NT2/D1 (cell line): ENCODE results near the gene CPT1A.

ENCODE experiments used
- DNase-seq: peaks from one replicate; pipeline ENCODE4 v3.0.0-alpha.2; 2011; ENCODE audit warnings: low read depth, low spot score
- H3K27me3 ChIP-seq: 2 replicates; pipeline ENCODE4 v1.6.0; 2011; ENCODE audit warnings: mild to moderate bottlenecking; ENCODE audit not compliant: insufficient read length, insufficient read depth
- H3K36me3 ChIP-seq: 2 replicates; pipeline ENCODE4 v1.6.1; 2011; ENCODE audit warnings: mild to moderate bottlenecking, low read length, mixed read lengths; ENCODE audit not compliant: insufficient read depth, insufficient read length
- H3K4me1 ChIP-seq: 2 replicates; pipeline ENCODE4 v1.5.1; 2011; ENCODE audit not compliant: insufficient read depth, insufficient read length
- H3K4me3 ChIP-seq: 2 replicates; pipeline ENCODE4 v1.5.1; 2011; ENCODE audit warnings: low read depth; ENCODE audit not compliant: insufficient read length
- H3K9ac ChIP-seq: 2 replicates; pipeline ENCODE4 v1.6.0; 2011; ENCODE audit warnings: low read depth; ENCODE audit not compliant: insufficient read length
- H3K9me3 ChIP-seq: 2 replicates; pipeline ENCODE4 v1.5.1; 2011; ENCODE audit warnings: mild to moderate bottlenecking, low read length; ENCODE audit not compliant: insufficient read depth
- SUZ12 ChIP-seq: IDR thresholded peaks from 2 replicates; pipeline ENCODE4 v1.6.1; 2011; ENCODE audit not compliant: insufficient read length, insufficient read depth; ENCODE audit errors: extremely low read depth
- YY1 ChIP-seq: IDR thresholded peaks from 2 replicates; pipeline ENCODE4 v1.6.1; 2011; ENCODE audit not compliant: insufficient read length, insufficient read depth
- ZNF274 ChIP-seq: IDR thresholded peaks from 2 replicates; pipeline ENCODE4 v1.6.1; 2011; ENCODE audit warnings: mild to moderate bottlenecking, low read depth, low read length

CPT1A gene

DNA sequence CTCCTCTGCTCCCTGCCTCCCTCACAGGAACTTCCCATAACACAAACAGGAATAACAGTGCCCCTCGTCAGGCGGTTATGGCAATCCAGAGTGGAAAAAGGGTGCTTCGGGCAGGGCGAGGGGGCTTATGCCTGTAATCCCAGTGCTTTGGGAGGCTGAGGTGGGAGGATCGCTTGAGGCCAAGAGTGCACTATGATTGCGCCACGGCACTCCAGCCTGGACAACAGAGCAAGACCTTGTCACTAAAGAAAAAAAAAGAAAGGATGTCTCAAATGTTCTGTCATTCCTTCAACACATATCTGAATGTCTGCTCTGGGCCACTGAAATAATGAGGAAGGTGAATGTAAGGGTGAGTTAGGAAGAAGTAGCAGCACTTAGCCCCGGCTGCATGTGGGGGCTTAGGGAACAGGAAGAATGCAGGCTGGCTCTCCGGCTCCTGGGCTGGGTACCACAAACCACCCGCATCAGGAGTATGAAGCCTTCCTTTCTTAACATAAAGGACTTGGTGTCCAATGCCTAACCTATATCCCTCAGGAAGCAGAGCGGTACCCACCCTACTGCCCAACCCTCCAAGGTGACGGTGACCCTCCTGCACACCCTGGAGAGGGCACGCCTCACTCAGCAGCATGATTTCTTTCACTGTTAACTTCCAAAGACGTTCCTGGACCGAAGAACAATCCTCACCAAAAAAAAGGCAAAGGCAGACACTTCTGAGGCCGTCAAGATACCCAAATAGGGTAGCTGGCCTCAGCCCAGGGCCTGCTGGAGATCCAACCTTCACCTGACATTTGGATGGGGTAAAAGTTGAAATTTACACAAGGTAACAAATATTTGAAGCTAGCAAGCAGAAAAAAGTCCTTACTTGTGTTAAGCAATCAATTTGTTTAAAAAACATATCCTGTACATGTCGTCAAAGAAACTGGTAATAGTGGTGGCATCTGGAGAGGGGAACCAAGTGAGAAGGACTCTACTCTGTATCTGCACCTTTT lies 3.8 kb downstream of the CPT1A start:
- H3K27me3 ChIP-seq: peaks cover 49% of the 10 kb centered on the region
- H3K9ac ChIP-seq: no peak overlapping the region
- H3K4me3 ChIP-seq: no peak overlapping the region
- no peaks in the 10 kb centered on the region for H3K9me3 ChIP-seq
- no peak for DNase-seq
- no peak for TF ChIP-seq SUZ12
- peaks cover 2% of the 10 kb centered on the region for H3K4me1 ChIP-seq
- H3K36me3 ChIP-seq: no peaks in the 10 kb centered on the region

DNA sequence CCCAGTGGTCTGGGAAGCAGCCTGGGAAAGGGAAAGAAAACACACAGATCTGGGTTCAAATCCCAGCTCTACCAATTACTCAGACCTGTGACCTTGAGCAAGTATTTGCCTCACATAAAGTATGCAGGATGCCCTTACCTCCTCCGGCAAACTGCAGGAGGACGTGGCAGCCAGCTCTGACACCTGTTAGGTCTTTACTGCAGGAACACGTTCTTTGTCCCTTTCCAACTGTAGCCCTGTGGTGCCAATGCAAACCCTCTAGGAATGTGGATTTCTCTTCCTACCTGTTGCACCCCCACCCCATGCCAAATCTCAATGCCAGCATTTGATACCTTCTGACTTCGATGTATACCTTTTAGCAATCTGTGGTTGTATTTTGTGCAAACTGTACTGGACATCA lies 6.0 kb downstream of the CPT1A start:
- peaks cover 2% of the 10 kb centered on the region for H3K4me1 ChIP-seq
- DNase-seq: no peak
- H3K4me3 ChIP-seq: no peak overlapping the region
- no peaks in the 10 kb centered on the region for H3K36me3 ChIP-seq
- H3K27me3 ChIP-seq: peaks cover 31% of the 10 kb centered on the region
- H3K9ac ChIP-seq: no peak overlapping the region
- H3K9me3 ChIP-seq: no peaks in the 10 kb centered on the region
- TF ChIP-seq SUZ12 (no peak), YY1 (no peak), ZNF274 (no peak)

DNA sequence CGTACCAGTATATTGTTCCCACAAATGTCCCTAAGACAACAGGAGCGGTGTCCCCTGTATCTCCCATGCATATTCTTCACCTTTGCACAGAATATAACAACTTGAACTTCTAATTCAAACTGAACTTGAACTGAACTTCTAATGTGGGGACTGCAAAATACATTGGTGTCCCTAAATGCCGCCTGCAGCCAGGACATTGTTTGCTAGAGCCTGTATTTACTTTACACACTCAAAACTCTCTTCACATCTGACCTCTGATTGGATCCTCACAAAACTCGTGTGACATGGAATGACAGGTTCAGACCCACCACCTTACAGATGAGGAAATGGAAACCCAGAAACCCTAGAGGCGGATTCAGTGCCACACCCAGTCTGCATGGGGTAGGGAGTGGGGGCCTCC lies 6.4 kb downstream of the CPT1A start:
- Histone ChIP-seq H3K4me1 (peaks cover 4% of the 10 kb centered on the region), H3K9ac (no peak overlapping the region), H3K36me3 (no peaks in the 10 kb centered on the region), H3K9me3 (no peaks in the 10 kb centered on the region), H3K27me3 (peaks cover 26% of the 10 kb centered on the region), H3K4me3 (no peak overlapping the region)
- no peak for DNase-seq
- TF ChIP-seq YY1 (no peak), ZNF274 (no peak), SUZ12 (no peak)

DNA sequence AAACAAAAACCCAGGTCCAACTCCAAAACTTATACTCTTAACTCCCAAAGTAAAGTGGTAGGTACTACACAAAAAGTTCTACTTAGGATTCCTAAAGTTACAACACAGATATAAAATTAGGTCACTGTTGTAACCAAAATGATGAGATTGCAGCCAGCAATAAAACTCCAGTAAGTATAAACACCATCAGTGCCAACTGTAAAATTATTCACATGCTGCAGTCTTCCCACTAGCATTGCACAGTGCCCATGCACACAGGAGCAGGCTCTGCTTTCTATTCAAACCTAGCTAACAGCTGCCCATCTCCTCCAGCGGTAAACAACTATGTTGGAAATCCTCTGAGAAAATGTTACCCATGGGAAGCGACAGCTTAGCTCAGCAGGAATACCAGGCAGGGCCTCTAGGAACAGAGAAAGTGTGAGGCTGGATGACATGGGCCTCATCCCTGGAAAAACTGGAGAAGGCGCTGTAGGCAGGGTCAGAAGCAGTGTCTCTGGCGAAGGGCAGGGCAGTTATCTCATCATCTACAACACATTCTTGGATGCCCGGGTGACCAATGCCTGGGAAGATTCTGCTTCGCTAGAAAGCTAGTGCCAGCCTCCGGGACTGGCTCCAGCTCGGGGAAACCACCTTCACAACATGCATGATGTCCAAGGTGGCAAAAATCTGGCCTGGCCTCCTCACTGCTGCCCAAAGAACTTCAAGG lies 9.1 kb downstream of the CPT1A start:
- no peak for DNase-seq
- no peak overlapping the region for H3K4me3 ChIP-seq
- no peak for TF ChIP-seq SUZ12
- TF ChIP-seq ZNF274: no peak
- no peak for TF ChIP-seq YY1
- peaks cover 6% of the 10 kb centered on the region for H3K27me3 ChIP-seq
- H3K9ac ChIP-seq: no peak overlapping the region
- H3K4me1 ChIP-seq: peaks cover 7% of the 10 kb centered on the region
- H3K9me3 ChIP-seq: no peaks in the 10 kb centered on the region
- H3K36me3 ChIP-seq: no peaks in the 10 kb centered on the region

DNA sequence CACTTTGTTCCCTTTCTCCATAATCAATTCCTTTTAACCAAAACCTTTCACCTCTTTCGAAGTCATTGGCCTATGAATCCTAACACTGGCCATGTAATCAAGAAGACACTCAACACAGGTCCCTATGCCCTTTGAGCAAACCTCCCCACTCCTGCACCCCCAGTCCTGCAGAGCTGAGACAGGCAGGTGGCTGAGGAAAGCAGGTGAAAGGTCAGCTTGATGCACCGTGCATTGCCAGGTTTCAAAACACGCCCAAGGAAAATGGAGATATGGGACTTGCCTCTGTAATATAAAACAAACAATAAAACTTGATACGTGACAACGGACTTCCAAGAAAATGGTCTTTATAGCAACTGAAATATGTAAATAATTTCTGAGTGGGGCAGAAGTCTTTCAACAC lies 10.6 kb downstream of the CPT1A start:
- H3K9ac ChIP-seq: no peak overlapping the region
- H3K36me3 ChIP-seq: no peaks in the 10 kb centered on the region
- no peak for DNase-seq
- peaks cover 7% of the 10 kb centered on the region for H3K4me1 ChIP-seq
- no peak overlapping the region for H3K4me3 ChIP-seq
- no peaks in the 10 kb centered on the region for H3K27me3 ChIP-seq
- no peaks in the 10 kb centered on the region for H3K9me3 ChIP-seq
- TF ChIP-seq SUZ12: no peak
- TF ChIP-seq YY1: no peak
- no peak for TF ChIP-seq ZNF274

DNA sequence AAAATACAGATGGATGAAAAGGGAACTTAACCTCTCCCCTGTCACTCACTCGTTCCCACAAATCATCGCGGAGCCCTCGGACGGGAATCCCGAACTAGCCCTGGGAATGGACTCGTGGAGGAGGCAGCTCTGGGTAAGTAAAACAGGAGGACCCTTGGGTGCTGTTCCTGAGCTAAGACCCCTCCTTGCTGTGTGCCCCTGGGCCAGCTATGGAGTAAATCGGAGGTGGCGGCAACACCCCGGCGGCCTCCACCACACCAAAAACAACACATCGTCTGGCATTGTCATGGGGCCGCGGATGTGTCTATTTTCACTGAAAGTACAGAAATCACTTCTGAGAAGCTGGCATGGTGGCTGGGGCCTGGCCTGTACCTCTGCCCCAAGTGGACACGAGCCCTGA lies 12.1 kb downstream of the CPT1A start:
- H3K4me3 ChIP-seq: no peak overlapping the region
- H3K36me3 ChIP-seq: no peaks in the 10 kb centered on the region
- peaks cover 7% of the 10 kb centered on the region for H3K4me1 ChIP-seq
- no peak overlapping the region for H3K9ac ChIP-seq
- no peak for TF ChIP-seq ZNF274
- H3K9me3 ChIP-seq: no peaks in the 10 kb centered on the region
- DNase-seq: no peak
- no peaks in the 10 kb centered on the region for H3K27me3 ChIP-seq

DNA sequence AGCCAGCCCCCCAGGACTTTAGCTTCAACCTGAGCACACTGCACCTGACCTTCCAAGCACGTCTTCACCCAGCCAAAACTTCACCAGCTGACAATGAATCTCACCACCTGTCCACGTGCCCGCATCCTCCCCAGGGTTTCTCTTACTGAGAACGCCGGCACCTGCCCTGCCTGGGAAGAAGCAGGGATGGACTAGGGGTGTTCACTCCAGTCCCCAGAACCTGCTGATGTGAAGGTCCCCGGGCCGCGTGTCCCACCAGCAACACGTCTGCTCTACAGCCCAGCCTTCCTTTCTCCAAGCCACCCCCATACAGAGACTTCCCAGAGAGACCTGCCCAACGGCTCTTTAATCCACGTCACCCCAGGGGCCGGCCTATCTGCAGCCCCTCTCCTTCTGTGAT lies 12.8 kb downstream of the CPT1A start:
- no peak overlapping the region for H3K9ac ChIP-seq

More for the DNA sequence above, 12.8 kb downstream of the CPT1A start:
- H3K4me3 ChIP-seq: no peak overlapping the region
- H3K9me3 ChIP-seq: no peaks in the 10 kb centered on the region
- no peaks in the 10 kb centered on the region for H3K36me3 ChIP-seq
- no peaks in the 10 kb centered on the region for H3K27me3 ChIP-seq
- peaks cover 7% of the 10 kb centered on the region for H3K4me1 ChIP-seq
- no peak for TF ChIP-seq YY1
- TF ChIP-seq SUZ12: no peak
- no peak for TF ChIP-seq ZNF274
- no peak for DNase-seq
